Measurements from ENCODE around the gene COLEC11. TPM values are rescaled to one million over a fixed set of nuclear protein-coding genes. Genes with fewer than 3 reads are reported as not detected.
"Not testable (repeated sequence)": the region's sequence is repeated elsewhere in the genome, so short reads cannot be mapped to it uniquely, and the experiment has no call there.

Gene COLEC11
- total RNA-seq, 1 donor from 2014 or later, result 10.1 TPM

DNA sequence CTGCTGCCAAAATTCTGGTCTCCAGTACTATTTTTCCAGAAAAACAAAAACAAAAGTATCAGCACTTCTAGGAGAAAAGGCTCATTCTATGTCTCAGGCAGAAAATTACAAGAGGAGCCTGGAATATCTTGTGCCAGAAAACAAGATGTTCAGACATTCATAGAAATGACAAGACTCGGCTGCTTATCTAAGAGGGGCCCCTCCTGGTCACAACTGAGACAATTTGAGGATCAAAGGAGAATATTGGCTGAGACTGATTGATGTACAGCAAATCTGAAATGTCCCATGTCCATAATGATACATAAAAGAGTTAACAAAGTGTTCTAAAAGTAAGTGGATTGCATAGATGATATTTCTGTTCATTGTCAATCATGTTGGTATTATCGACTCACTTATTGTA, 22.3 kb upstream of the COLEC11 start:
- no peak overlapping the region for H3K4me3 Mint-ChIP-seq
- TF ChIP-seq, protein P1, sequence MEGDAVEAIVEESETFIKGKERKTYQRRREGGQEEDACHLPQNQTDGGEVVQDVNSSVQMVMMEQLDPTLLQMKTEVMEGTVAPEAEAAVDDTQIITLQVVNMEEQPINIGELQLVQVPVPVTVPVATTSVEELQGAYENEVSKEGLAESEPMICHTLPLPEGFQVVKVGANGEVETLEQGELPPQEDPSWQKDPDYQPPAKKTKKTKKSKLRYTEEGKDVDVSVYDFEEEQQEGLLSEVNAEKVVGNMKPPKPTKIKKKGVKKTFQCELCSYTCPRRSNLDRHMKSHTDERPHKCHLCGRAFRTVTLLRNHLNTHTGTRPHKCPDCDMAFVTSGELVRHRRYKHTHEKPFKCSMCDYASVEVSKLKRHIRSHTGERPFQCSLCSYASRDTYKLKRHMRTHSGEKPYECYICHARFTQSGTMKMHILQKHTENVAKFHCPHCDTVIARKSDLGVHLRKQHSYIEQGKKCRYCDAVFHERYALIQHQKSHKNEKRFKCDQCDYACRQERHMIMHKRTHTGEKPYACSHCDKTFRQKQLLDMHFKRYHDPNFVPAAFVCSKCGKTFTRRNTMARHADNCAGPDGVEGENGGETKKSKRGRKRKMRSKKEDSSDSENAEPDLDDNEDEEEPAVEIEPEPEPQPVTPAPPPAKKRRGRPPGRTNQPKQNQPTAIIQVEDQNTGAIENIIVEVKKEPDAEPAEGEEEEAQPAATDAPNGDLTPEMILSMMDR (IDR thresholded peaks at IDR 0.05; ENCODE audit: unreplicated experiment), result no peak
- DNase-seq (ENCODE audit: low spot score in 2 of 2, unreplicated experiment in 2 of 2), result no peak
- no peaks in the 10 kb centered on the region for H3K27me3 Mint-ChIP-seq (ENCODE audit: low read depth)
- no peaks in the 10 kb centered on the region for H3K9me3 Mint-ChIP-seq
- peaks cover 14% of the 10 kb centered on the region for H3K36me3 Mint-ChIP-seq
- no peak overlapping the region for H3K27ac Mint-ChIP-seq
- H3K4me1 Mint-ChIP-seq, result peaks cover 16% of the 10 kb centered on the region

DNA sequence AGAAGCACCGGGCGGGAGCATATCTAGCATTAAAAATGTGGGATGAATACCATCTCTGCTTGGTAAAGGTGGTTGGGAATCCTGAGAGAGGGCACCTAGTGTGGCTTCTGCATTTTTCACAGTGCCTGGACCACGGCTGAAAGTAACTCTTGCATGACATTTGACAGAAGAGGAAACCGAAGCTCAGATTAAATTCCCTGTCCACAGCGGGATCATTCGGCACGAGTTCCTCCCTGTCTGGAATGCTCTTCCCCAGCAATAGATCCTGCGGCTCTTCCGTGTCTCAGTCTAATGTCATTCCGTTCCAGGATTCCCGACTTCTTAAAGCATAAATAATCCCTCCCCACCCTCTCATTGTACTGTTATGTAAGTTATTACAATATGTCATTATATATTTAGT, 20.8 kb upstream of the COLEC11 start:
- no peak for DNase-seq (ENCODE audit: low spot score in 2 of 2, unreplicated experiment in 2 of 2)
- Mint-ChIP-seq H3K4me1 (peaks cover 31% of the 10 kb centered on the region), H3K27me3 (ENCODE audit: low read depth) (no peaks in the 10 kb centered on the region), H3K27ac (no peak overlapping the region), H3K4me3 (peak overlapping the region; percentile 91), H3K36me3 (peaks cover 26% of the 10 kb centered on the region), H3K9me3 (no peaks in the 10 kb centered on the region)
- TF ChIP-seq, protein P1 (IDR thresholded peaks at IDR 0.05; ENCODE audit: unreplicated experiment), result no peak

DNA sequence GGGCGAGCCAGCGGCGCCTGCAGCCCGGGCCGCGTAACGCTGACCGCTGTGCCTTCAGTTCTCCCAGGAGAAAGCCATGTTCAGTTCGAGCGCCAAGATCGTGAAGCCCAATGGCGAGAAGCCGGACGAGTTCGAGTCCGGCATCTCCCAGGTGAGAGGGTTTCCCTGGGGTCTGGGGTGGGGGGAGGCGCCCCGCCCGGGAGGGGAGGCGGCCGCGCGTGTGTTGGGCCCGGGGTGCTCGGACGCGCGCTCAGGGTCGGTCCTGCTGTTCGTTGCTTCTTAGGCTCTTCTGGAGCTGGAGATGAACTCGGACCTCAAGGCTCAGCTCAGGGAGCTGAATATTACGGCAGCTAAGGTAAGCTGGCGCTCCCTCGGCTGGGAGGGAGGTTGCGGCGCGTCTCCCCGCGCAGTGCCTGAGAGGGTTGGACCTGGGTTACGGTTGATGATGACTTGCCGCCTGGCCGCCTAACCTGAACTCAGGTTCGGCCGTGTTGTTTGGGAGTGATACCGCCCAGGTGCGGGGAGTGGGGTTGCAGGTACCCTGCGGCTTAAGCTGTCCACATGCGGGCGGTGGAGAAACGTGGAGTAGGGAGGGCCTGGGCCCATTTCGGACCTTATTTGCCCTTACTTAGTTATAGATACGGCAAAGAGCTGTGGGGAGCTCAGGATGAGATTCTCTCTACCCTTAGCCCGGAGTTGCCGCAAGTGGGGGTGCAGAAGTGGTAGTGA, 19.2 kb upstream of the COLEC11 start:
- H3K36me3 Mint-ChIP-seq, result peaks cover 34% of the 10 kb centered on the region
- H3K4me1 Mint-ChIP-seq, result peaks cover 36% of the 10 kb centered on the region
- H3K4me3 Mint-ChIP-seq, result peak overlapping the region; percentile 91
- H3K9me3 Mint-ChIP-seq, result no peaks in the 10 kb centered on the region
- peak in 1 of 2 experiments; percentile 43 for DNase-seq (ENCODE audit: low spot score in 2 of 2, unreplicated experiment in 2 of 2)
- TF ChIP-seq, protein P1 (IDR thresholded peaks at IDR 0.05; ENCODE audit: unreplicated experiment), result no peak
- H3K27ac Mint-ChIP-seq, result peak overlapping the region; percentile 98
- H3K27me3 Mint-ChIP-seq (ENCODE audit: low read depth), result no peaks in the 10 kb centered on the region

DNA sequence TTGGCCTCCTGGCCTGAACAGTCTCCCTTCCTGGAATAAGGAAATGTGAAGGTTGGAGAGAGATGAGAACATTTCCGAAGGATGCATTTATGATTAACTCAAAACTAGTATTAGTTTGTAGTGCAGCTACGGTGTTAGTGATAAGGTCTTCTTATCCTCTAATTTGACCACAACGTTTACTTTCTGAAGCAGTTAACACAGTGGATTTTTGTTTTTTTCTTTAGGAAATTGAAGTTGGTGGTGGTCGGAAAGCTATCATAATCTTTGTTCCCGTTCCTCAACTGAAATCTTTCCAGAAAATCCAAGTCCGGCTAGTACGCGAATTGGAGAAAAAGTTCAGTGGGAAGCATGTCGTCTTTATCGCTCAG, 18.7 kb upstream of the COLEC11 start:
- H3K4me1 Mint-ChIP-seq, result peaks cover 36% of the 10 kb centered on the region
- H3K4me3 Mint-ChIP-seq, result peak overlapping the region; percentile 91
- not testable (repeated sequence) for DNase-seq (ENCODE audit: low spot score in 2 of 2, unreplicated experiment in 2 of 2); H3K27me3 Mint-ChIP-seq (ENCODE audit: low read depth); H3K9me3 Mint-ChIP-seq
- H3K27ac Mint-ChIP-seq, result peak overlapping the region; percentile 98
- peaks cover 37% of the 10 kb centered on the region for H3K36me3 Mint-ChIP-seq

DNA sequence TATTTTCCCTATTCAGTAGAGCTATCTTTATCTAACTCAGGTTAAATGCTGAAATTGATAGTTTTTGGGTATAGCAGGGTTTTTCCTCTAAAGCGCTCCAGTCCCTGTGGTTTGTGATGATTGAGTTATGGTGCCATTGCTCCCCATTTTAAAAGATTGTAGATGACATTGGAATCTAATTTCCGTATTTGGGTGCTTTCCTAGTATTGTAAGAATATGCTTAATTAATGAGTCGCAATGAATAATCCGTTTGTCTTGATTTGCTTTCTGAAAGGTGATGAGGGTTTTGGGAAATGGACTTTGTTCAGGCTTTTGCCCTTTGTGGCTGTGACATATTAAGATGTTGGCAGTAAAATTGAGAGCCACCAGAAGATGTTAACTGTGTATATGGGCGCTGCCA, 15.9 kb upstream of the COLEC11 start:
- peak overlapping the region; percentile 14 for H3K27ac Mint-ChIP-seq
- TF ChIP-seq, protein P1 (IDR thresholded peaks at IDR 0.05; ENCODE audit: unreplicated experiment), result no peak
- H3K36me3 Mint-ChIP-seq, result peaks cover 37% of the 10 kb centered on the region
- H3K27me3 Mint-ChIP-seq (ENCODE audit: low read depth), result no peaks in the 10 kb centered on the region
- H3K9me3 Mint-ChIP-seq, result no peaks in the 10 kb centered on the region
- peaks cover 36% of the 10 kb centered on the region for H3K4me1 Mint-ChIP-seq
- no peak overlapping the region for H3K4me3 Mint-ChIP-seq
- no peak for DNase-seq (ENCODE audit: low spot score in 2 of 2, unreplicated experiment in 2 of 2)

DNA sequence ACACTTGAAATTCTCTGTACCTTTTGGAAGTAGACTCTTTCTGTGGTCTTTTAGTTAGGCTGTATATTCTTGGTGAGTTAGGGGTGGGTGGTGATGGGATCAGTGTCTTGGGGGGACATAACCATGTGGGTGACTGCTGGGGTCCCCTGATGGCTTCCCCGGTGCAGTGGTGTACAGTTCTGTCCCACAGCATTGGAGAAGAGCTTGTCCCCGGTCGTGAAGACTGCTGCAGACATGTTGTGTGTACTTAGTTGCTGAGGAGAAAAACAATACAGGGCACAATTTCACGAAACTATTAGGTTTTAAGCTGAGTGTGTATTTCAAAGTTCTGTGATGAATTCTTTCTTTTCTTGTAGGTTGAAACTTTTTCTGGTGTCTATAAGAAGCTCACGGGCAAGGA, 14.5 kb upstream of the COLEC11 start:
- H3K36me3 Mint-ChIP-seq, result peaks cover 41% of the 10 kb centered on the region
- H3K4me3 Mint-ChIP-seq, result no peak overlapping the region
- H3K27ac Mint-ChIP-seq, result no peak overlapping the region
- H3K9me3 Mint-ChIP-seq, result no peaks in the 10 kb centered on the region
- DNase-seq (ENCODE audit: low spot score in 2 of 2, unreplicated experiment in 2 of 2), result no peak
- TF ChIP-seq, protein P1 (IDR thresholded peaks at IDR 0.05; ENCODE audit: unreplicated experiment), result no peak
- H3K27me3 Mint-ChIP-seq (ENCODE audit: low read depth), result no peaks in the 10 kb centered on the region
- H3K4me1 Mint-ChIP-seq, result peaks cover 36% of the 10 kb centered on the region

Data from mesothelial cell of epicardium (in vitro differentiated cells).